ENCODE results near the gene TBPL1.

DNA sequence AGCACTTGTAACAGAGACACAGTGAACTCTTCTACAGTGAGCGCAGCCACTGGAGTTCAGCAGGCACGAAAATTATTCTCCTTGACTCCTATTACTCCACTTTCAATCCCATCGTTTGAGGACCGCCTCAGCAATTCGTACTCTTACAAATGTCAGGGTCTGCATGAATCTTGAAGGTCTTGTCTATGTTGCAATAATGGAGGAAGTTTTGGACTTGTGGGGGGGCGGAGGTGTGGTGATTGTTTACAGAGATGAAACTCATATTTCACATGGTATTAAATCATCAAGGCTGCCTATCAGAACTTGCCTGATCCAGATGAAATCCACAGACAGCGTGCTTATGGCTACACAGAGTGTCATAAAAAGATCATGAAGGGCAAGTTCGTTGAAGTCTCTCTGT lies 57.4 kb downstream of the TBPL1 start:
- TF ChIP-seq, protein P1, sequence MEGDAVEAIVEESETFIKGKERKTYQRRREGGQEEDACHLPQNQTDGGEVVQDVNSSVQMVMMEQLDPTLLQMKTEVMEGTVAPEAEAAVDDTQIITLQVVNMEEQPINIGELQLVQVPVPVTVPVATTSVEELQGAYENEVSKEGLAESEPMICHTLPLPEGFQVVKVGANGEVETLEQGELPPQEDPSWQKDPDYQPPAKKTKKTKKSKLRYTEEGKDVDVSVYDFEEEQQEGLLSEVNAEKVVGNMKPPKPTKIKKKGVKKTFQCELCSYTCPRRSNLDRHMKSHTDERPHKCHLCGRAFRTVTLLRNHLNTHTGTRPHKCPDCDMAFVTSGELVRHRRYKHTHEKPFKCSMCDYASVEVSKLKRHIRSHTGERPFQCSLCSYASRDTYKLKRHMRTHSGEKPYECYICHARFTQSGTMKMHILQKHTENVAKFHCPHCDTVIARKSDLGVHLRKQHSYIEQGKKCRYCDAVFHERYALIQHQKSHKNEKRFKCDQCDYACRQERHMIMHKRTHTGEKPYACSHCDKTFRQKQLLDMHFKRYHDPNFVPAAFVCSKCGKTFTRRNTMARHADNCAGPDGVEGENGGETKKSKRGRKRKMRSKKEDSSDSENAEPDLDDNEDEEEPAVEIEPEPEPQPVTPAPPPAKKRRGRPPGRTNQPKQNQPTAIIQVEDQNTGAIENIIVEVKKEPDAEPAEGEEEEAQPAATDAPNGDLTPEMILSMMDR (conservative IDR thresholded peaks at IDR 0.05; ENCODE audit: low read length), result no peak
- no peak for TF ChIP-seq EZH2phosphoT487 (IDR thresholded peaks at IDR 0.05; ENCODE audit: borderline replicate concordance)

Data from Loucy (cell line).